ENCODE data around the gene GPHA2.

The GPHA2 gene

GRCh38 chr11:64910451-64911093 is 25.1 kb downstream of the GPHA2 start:
- Mint-ChIP-seq H3K4me1 (peaks cover 4% of the 10 kb centered on the region), H3K4me3 (no peak overlapping the region), H3K27ac (no peak overlapping the region), H3K27me3 (no peaks in the 10 kb centered on the region), H3K36me3 (peaks cover 28% of the 10 kb centered on the region), H3K9me3 (no peaks in the 10 kb centered on the region)
- DNase-seq (ENCODE audit: low spot score in 2 of 2) (no peak), ATAC-seq (ENCODE audit: low read depth) (no peak)

DNA sequence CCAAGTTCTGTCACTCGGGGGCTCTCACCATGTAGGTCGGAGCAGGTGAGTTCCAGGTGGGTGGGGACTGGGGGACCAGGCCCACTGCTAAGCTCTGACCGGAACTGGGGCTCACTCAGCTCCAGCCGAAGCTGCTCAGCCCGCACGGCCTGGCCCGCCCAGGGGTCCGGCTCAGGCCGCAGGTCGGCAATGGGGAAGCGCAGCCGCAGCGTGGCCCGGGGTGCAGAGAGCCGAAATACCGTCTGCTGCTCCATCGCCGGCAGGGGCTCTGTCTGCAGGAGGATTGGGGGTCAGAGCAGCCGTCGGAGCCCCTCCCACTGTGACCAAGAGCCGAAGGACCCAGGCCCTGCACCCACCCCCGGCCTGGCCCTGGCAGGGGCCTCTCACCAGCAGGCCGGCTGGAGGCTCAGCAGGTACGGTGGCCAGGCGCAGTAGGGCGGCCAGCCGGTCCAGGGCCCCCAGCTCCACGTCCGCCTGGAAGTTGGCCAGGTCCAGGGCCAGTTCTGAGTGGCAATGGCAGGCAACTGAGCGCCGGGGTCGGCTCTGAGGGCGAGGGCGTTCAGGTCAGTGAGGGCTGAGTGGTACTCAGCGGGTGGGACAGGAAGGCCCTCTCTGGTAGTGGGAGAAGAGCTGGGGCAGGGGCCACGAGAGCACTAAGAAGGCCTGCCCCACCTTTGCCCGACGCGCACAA is 25.9 kb downstream of the GPHA2 start:
- Mint-ChIP-seq H3K9me3 (no peaks in the 10 kb centered on the region), H3K4me1 (peaks cover 4% of the 10 kb centered on the region), H3K27ac (no peak overlapping the region), H3K4me3 (no peak overlapping the region), H3K36me3 (peaks cover 30% of the 10 kb centered on the region), H3K27me3 (no peaks in the 10 kb centered on the region)
- DNase-seq (ENCODE audit: low spot score in 2 of 2), result no peak
- ATAC-seq (ENCODE audit: low read depth), result no peak

DNA sequence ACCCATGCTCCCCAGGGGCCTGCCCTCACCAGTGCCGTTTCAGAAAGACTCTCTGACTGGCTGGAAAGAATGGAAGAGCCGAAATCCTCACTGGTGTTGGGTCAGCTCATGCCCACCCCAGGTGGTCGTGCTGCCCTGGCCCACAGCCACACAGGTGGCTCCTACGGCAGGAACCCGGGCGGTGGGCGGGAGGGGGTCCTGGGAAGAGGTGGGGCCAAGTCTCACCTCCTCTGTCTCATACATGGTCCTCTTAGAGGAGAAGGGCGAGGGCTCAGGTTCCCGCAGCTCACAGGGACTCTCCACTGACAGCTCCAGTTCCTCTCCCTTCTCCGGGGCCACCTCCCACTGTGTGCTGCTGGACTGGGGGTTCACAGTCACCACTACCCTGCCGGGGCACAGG is 26.9 kb downstream of the GPHA2 start:
- Mint-ChIP-seq H3K27ac (no peak overlapping the region), H3K4me1 (peaks cover 4% of the 10 kb centered on the region), H3K36me3 (peaks cover 32% of the 10 kb centered on the region), H3K9me3 (no peaks in the 10 kb centered on the region), H3K27me3 (no peaks in the 10 kb centered on the region), H3K4me3 (no peak overlapping the region)
- ATAC-seq (ENCODE audit: low read depth), result no peak
- no peak for DNase-seq (ENCODE audit: low spot score in 2 of 2)

DNA sequence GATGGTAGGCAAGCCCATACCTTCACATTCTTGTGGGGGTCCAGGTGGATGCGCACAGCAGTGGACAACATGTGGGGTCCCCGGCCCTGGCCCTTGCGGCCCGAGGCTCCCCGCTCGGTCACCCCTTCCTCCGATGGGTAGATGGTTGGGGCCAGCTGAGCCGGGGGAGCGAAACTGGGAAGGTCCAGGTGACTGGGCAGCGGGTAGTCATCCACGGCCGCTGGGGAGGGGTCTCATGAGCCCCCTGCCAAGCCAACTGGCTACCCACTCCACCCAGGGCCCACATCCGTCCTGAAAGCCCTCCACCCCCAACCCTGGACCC is 29.4 kb downstream of the GPHA2 start:
- Mint-ChIP-seq H3K27me3 (no peaks in the 10 kb centered on the region), H3K27ac (no peak overlapping the region), H3K9me3 (no peaks in the 10 kb centered on the region), H3K36me3 (peaks cover 22% of the 10 kb centered on the region), H3K4me1 (no peaks in the 10 kb centered on the region), H3K4me3 (no peak overlapping the region)
- ATAC-seq (ENCODE audit: low read depth) (no peak), DNase-seq (ENCODE audit: low spot score in 2 of 2) (no peak)

DNA sequence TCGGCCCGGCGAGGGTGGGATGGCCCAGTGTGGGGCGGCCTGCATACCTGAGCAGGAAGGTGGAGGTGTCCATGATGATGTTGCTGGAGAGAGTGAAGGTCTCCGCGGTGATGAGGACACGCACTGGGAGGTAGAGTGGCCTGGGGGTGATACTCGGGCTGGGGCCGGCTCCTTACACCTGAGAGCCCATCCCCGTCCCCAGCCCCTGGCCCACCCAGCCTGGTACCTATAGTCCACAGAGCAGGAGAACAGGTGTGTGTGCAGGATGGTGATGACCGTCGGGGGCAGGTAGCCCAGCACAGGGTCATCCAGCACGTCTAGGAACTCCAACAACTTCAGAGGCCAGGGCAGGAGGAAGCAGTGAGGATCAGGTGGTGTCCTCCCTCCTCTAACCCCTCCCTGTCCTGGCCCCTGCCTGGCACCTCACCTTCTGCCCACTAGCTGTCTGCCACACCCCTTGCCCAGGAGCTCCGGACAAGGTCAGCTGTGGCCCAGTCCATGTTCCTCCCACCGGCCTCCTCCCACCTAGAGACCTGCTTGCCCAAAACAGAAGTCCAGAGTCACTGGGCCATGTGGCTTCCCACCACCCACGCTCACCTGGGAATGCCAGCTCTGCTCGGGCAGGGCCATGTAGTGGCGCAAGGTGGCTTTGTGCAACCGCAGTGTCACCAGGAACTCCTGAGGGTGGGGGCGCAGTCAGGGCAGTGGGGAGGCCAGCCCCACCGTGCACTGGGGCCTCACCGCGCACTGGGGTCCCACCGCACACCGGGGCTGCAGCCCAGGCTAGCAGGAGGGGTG is 30.0 kb downstream of the GPHA2 start:
- Mint-ChIP-seq H3K9me3 (no peaks in the 10 kb centered on the region), H3K27ac (no peak overlapping the region), H3K4me3 (no peak overlapping the region), H3K4me1 (no peaks in the 10 kb centered on the region), H3K27me3 (no peaks in the 10 kb centered on the region), H3K36me3 (peaks cover 17% of the 10 kb centered on the region)
- ATAC-seq (ENCODE audit: low read depth) (no peak), DNase-seq (ENCODE audit: low spot score in 2 of 2) (no peak)

DNA sequence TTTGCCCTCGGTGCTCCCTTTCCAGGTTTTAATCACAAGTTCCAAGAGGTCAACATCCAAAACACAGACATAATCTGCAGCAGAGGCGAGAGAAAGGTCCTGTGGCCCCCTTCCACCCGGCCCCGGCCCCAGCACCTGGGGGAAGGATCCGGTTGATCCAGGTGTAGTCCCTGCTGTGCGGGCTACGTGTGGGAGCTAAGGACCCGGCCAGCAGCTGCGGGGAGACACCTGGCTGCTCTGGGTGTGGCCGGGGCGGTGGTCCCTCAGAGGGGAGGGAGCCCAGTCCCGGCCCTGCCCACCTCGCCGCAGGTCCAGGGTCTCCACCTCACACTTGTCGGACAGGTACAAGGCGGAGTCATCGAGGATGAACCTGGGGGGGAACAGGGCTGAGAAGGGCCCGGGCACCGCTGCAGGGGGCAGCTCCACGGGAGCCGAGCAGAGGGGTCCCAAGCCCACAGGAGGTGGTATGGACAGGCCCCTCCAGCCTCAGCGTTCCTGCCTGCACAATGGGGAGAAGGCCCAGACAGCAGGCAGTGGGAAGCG is 32.3 kb downstream of the GPHA2 start:
- ATAC-seq (ENCODE audit: low read depth) (no peak), DNase-seq (ENCODE audit: low spot score in 2 of 2) (no peak)
- H3K36me3 Mint-ChIP-seq, result peaks cover 17% of the 10 kb centered on the region
- peaks cover 4% of the 10 kb centered on the region for H3K4me1 Mint-ChIP-seq
- H3K27ac Mint-ChIP-seq, result no peak overlapping the region
- H3K27me3 Mint-ChIP-seq, result no peaks in the 10 kb centered on the region
- no peak overlapping the region for H3K4me3 Mint-ChIP-seq
- no peaks in the 10 kb centered on the region for H3K9me3 Mint-ChIP-seq

DNA sequence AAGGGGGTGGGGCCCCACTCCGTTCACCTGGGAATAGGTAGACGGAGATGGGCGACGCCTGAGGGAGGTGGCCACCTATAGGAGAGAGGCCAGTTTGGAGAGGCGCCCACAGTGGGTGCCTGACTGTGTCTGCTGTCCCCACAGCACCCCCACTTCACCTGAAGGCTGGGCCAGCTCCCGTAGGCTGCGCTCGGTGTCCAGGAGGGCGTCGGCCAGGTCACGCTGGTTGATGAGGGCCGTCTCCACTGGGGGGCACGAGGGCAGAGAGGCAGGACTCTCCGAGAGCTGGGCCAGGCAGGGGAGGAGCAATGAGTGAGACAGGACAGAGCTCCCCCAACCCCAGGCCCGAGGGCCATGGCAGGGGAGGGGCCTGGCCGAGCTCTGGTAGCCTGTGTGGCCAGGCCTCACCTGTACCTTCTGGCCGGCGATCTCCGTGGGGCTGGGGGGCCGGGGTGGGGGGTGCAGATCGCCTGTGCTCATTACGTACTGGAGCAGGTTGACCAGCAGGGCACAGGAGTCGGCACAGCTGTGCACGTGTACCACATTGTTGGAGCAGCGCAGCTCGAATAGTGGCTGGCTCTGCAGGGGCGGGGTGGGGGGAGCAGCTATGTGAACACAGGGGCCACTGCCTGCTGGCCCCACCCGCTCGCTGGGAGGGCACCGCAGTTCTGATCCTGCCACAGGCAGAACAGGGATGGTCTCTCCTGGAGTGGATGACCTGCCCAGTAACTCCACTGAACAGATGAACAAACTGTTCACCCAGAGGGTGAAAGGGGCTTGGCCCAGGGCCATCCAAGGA is 33.4 kb downstream of the GPHA2 start:
- ATAC-seq (ENCODE audit: low read depth) (no peak), DNase-seq (ENCODE audit: low spot score in 2 of 2) (no peak)
- Mint-ChIP-seq H3K27ac (no peak overlapping the region), H3K27me3 (no peaks in the 10 kb centered on the region), H3K36me3 (peaks cover 13% of the 10 kb centered on the region), H3K4me3 (no peak overlapping the region), H3K9me3 (no peaks in the 10 kb centered on the region), H3K4me1 (peaks cover 4% of the 10 kb centered on the region)

- peaks cover 4% of the 10 kb centered on the region for H3K4me1 Mint-ChIP-seq
- no peak overlapping the region for H3K27ac Mint-ChIP-seq
- no peak overlapping the region for H3K4me3 Mint-ChIP-seq
- H3K36me3 Mint-ChIP-seq, result peaks cover 11% of the 10 kb centered on the region
- no peaks in the 10 kb centered on the region for H3K27me3 Mint-ChIP-seq
- no peaks in the 10 kb centered on the region for H3K9me3 Mint-ChIP-seq
- DNase-seq (ENCODE audit: low spot score in 2 of 2), result no peak
- no peak for ATAC-seq (ENCODE audit: low read depth)
Observed at GRCh38 chr11:64900774-64901173, 34.9 kb downstream of the GPHA2 start.

DNA sequence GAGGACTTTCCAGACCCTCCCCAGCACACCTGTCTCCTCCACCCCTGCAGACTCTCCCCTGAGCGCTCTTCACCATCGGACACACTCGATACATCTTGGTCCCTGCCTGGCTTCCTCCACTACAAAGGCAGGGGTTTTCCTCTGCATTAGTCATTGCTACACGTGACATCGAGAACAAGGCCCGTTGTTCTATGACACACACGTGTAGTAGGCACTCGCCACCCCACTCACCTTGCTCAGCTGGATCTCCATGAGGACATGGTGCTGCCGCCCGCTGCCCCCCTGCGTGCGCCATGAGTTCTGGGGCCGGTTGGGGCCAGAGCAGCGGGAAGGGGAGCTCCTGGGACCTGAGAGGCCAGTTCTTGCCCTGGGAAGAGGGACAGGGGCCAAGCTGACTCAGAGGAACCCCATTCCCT is 35.4 kb downstream of the GPHA2 start:
- Mint-ChIP-seq H3K27ac (peak overlapping the region; percentile 58), H3K4me1 (peaks cover 4% of the 10 kb centered on the region), H3K4me3 (no peak overlapping the region), H3K27me3 (no peaks in the 10 kb centered on the region), H3K9me3 (no peaks in the 10 kb centered on the region), H3K36me3 (peaks cover 9% of the 10 kb centered on the region)
- peak; percentile 96 for ATAC-seq (ENCODE audit: low read depth)
- no peak for DNase-seq (ENCODE audit: low spot score in 2 of 2)

DNA sequence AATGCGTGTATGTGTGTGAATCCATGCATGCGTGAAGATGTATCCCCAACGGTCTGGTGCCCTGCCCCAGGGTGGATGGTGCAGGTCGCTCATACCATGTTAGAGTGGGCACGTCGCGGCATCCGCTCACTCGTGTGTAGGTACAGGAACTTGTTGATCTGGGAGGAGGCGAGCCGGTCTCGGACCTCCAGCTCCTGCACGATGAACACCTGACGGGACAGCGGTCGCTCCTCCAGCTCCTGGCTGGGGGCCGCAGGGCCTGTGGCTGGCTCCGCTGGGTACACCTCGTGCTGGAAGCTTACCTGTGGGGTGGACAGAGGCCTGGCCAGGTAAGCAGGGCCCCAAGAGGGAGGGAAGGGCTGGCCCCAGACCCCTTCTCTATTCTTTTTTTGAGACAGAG is 37.2 kb downstream of the GPHA2 start:
- no peak overlapping the region for H3K4me3 Mint-ChIP-seq

DNA sequence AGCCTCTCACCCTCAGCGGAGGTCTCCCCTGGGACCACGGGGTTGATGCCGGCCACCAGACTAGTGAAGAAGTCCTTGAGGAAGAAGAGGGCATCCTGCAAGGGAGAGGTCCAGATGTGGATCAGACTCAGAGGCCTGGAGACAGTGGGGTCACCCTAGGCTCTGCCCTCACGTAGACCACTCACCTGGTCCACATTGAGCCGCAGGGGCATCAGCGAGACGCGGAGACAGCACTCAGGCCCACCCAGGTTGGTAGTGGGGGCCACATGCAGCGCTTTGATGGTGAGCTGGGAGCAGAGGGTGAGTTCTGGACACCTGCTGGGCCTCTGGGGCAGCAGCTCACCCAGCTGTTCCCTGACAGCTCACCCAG is 37.6 kb downstream of the GPHA2 start:
- H3K9me3 Mint-ChIP-seq, result no peaks in the 10 kb centered on the region
- H3K4me3 Mint-ChIP-seq, result no peak overlapping the region
- H3K36me3 Mint-ChIP-seq, result peaks cover 7% of the 10 kb centered on the region
- no peaks in the 10 kb centered on the region for H3K27me3 Mint-ChIP-seq
- H3K27ac Mint-ChIP-seq, result no peak overlapping the region
- DNase-seq (ENCODE audit: low spot score in 2 of 2) (no peak), ATAC-seq (ENCODE audit: low read depth) (no peak)
- H3K4me1 Mint-ChIP-seq, result peaks cover 7% of the 10 kb centered on the region

More for the DNA sequence above, 37.2 kb downstream of the GPHA2 start:
- DNase-seq (ENCODE audit: low spot score in 2 of 2), result no peak
- Mint-ChIP-seq H3K36me3 (peaks cover 7% of the 10 kb centered on the region), H3K9me3 (no peaks in the 10 kb centered on the region), H3K4me1 (peaks cover 7% of the 10 kb centered on the region), H3K27ac (no peak overlapping the region), H3K27me3 (no peaks in the 10 kb centered on the region)
- ATAC-seq (ENCODE audit: low read depth), result no peak

DNA sequence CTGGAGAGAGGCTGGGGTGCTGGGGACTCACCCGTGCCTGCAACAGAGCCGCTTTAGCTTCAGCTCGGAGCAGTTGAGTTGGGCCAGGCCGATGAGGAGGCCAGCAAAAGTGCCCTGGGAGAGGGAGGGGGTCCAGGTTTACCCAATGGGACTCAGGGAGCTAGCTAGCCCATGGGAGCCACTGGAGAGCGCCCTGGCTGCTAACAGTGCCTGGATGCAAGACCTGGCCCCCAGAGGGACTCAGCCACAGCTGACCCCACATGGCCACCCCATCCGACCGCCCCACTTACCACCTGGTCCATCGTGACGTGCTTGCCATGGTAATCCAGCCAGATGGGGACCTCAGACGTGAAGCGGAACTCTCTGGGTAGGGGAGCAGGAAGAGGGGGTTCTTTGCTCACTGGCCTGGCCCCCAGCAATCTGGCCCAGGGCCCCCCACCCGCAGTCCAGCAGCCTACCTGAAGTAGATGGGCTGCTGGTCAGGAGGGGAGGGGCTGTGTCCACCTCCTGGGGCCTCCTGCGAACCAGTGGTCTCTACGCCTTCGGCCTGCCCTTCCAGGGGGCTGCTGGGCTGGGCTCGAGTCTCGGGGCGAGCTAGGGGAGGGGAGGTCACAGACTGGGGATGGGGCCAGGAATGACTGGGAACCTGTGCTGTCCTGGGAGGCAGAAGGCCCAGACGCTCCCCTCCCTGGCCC is 38.2 kb downstream of the GPHA2 start:
- Mint-ChIP-seq H3K27ac (no peak overlapping the region), H3K27me3 (no peaks in the 10 kb centered on the region), H3K9me3 (no peaks in the 10 kb centered on the region), H3K4me3 (no peak overlapping the region), H3K36me3 (peaks cover 7% of the 10 kb centered on the region), H3K4me1 (peaks cover 7% of the 10 kb centered on the region)
- ATAC-seq (ENCODE audit: low read depth), result no peak
- no peak for DNase-seq (ENCODE audit: low spot score in 2 of 2)

DNA sequence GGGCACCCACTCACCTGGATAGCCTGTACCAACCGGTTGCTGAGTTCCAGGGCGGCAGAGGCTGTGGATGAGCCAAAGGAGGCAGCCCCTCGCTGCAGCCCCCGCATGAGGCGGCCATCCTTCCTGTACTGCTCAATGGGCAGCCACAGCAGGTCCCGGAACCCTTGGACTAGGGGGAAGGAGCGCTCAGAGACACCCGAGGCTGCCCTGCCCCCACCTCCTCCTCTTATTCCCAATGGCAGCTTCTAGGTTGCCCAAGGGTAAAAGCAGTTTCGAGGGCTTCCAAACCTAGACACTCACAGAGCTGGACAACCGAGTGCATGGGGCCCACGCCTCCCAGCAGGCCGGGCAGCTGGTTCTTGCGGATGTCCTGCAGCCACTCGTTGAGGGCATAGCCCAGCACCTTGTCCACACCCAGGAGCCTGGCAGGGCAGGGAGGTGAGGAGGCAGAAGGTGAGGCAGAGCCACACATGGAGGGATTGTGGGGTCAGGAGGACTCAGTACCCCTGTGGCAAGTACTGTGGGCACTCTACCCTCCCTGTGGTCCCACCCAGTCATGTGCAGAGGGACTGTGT is 39.2 kb downstream of the GPHA2 start:
- DNase-seq (ENCODE audit: low spot score in 2 of 2) (no peak), ATAC-seq (ENCODE audit: low read depth) (no peak)
- Mint-ChIP-seq H3K27ac (no peak overlapping the region), H3K4me3 (no peak overlapping the region), H3K4me1 (peaks cover 9% of the 10 kb centered on the region), H3K9me3 (no peaks in the 10 kb centered on the region), H3K27me3 (no peaks in the 10 kb centered on the region), H3K36me3 (peaks cover 7% of the 10 kb centered on the region)

Data from memory B cell (primary cell).